GM21367 (cell line): ENCODE measurements around the gene ABHD17C.
"Not testable (repeated sequence)": the region's sequence is repeated elsewhere in the genome, so short reads cannot be mapped to it uniquely, and the experiment has no call there.

ENCODE experiments used
- ATAC-seq: cut with Tn5 transposase; IDR thresholded peaks from one replicate; pipeline ENCODE4 v1.9.1; 2021; ENCODE audit not compliant: unreplicated experiment

ABHD17C gene

GRCh38 chr15:80760960-80761359 lies 65.8 kb downstream of the ABHD17C start:
- no peak for ATAC-seq

DNA sequence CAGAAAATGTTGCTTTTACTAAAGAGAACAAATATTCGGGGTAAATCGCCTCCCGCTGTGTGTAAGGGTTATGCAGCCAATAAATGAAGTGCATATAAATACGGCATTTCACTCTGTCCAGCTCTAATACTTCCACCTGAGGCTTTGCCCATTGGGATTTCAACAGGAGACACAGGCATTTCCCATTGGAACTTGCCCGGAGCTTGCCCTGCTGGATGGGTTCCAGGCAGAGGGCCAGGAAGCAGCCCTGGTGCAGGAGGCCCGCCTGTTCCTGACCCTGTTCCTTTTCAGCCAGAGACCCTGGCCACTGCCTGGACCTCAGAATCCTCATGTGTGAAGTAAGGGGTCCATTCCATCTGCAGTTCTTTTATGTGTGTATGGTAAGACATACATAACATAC lies 66.6 kb downstream of the ABHD17C start:
- ATAC-seq: no peak

GRCh38 chr15:80763235-80763634 lies 68.1 kb downstream of the ABHD17C start:
- ATAC-seq: not testable (repeated sequence)

DNA sequence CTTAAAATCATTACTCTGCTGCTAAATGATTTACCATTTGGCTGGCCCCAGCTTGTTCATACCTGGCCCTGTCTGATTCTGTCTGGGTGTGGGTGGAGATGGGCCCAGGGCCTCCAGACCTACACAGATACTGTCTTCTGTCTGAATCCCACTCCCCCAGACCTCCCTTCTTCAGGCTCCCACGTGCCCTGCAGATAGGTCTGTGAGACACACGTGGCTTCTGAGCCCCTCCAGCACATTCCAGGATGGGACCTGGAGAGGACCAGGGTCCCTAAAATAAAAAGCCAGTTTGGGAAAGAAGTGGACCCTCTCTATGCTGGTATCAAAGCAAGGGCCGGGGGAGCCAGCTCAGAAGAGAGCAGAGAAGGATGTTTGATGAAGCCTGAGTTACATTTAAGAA lies 69.4 kb downstream of the ABHD17C start:
- no peak for ATAC-seq

DNA sequence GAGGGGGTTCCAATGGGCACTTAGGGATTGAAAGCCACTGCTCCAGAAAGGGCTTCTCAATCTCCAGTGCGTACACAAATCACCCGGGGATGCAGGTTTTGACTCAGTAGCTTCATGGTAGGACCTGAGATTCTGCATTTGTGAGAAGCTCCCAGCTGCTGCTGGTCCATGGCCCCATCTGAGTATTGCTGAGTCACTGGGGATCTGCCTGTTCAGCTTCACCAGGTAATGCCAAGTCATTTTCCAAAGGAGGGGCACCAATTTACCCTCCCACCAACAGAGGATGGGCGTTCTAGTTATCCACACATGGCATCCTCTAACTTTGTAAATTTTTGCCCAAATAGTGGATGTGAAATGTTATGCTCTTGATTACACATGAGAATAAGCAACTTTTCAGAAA lies 71.2 kb downstream of the ABHD17C start:
- ATAC-seq: no peak

DNA sequence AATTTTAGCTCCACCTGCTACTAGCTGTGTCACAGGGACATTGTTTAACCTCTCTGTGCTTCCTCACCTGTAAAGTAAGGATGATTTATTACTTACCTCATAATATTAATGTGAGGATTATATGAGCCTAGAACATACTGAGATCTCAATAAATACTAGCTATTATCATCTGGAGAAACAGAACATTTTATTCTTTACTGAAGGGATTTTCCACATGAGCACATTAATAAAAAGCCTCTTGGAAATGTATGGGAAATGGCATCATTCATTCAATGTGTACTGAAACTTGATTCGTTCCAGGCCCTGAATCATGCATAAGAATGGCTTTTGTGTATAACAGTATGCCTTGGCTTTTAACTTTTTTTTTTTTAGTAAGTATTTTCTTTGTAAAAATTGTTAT lies 73.0 kb downstream of the ABHD17C start:
- no peak for ATAC-seq

GRCh38 chr15:80769153-80769828 lies 74.2 kb downstream of the ABHD17C start:
- no peak for ATAC-seq

GRCh38 chr15:80769829-80770705 lies 75.0 kb downstream of the ABHD17C start:
- no peak for ATAC-seq

- ATAC-seq: no peak
Measured at GRCh38 chr15:80773122-80773551, 78.0 kb downstream of the ABHD17C start.

DNA sequence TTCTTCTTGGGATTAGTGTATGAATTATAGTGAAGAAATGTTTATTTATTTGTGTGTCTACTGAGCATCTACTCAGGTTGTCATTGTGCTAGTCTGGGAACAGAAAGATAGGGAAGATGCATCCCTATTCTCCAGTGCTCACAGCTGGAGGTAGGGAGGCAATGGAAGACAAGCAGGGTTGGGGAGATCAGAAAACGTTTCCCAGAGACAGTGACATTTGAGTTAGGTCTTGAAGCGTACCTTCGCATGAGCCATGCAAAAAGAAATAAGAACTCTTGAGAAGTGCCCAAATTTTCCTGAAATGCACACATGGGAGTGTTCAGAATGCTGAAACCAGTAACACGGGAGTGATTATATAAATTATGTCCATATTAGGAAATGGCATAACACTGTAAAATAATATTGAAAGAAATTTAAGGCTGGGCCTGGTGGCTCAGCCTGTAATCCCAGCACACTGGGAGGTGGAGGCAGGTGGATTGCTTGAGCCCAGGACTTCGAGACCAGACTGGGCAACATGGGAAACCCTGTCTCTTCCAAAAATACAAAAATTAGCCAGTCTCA lies 78.8 kb downstream of the ABHD17C start:
- no peak for ATAC-seq

DNA sequence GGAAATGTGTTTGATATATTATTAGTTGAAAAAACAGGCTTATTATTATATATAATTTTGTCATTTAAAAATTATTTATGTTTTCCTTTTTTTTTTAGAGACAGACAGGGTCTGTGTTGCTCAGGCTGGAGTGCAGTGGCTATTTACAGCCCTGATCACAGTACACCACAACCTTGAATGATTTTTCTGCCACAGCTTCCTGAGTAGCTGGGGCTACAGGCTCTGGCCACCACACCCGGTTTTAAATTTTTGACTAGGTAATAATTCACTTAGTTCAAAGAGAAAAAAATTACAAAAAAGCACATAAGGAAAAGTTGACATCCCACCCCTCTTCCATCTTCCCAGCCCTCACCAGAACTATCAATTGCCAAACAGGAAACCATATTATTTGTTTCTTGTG lies 79.4 kb downstream of the ABHD17C start:
- no peak for ATAC-seq

DNA sequence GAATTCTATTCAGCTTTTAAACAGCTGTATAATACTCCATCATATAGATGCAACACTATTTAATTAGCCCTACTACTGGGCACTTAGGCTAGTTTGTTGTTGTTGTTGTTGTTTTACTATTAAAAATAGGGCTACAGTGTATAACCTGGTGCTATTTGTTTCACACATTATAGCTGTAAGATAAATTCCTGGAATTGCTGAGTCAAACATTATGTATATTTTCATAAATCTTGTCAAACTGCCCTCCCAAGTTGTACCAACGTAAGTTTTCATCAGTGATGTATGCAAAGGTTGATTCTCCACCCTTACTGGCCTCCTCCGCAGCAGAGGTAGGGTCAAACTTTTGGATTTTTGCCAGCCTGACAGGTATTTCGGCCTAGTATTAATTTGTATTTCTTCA lies 80.2 kb downstream of the ABHD17C start:
- ATAC-seq: no peak

GRCh38 chr15:80776420-80777045 lies 81.4 kb downstream of the ABHD17C start:
- no peak for ATAC-seq

GRCh38 chr15:80777137-80777536 lies 82.0 kb downstream of the ABHD17C start:
- ATAC-seq: no peak

- ATAC-seq: no peak
Measured at GRCh38 chr15:80777826-80778620, 82.9 kb downstream of the ABHD17C start.

GRCh38 chr15:80778621-80778963 lies 83.5 kb downstream of the ABHD17C start:
- no peak for ATAC-seq

DNA sequence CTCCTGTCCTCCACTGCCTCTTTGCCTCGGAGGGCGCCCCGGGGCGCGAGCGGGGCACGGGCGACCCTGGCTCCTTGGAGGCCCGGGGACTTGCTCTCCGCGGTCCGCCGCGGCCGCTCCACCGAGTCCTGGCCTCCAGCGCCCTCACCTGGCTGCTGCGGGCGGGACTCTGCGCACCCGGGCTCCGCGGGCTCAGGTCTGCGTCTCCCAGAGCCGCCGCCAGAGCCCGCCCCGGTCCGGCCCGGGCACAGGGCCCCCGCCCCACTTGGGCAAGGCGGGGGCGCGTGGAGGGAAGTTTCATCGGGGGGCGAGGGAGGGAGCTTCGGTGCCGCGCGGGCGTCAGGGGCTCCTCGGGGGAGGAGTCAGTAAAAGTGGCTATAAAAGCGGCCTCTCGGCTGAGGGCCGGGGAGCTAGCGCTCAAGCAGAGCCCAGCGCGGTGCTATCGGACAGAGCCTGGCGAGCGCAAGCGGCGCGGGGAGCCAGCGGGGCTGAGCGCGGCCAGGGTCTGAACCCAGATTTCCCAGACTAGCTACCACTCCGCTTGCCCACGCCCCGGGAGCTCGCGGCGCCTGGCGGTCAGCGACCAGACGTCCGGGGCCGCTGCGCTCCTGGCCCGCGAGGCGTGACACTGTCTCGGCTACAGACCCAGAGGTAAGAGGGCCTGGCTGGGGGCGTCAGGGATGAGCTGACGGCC lies 84.0 kb downstream of the ABHD17C start, which contains the start of gene CEMIP:
TSS of gene CEMIP (plus strand) at position 407 of the 694 bp plus-strand sequence. CDS start 94,510 bp downstream, outside the sequence.
- ATAC-seq: no peak

- no peak for ATAC-seq
Measured at GRCh38 chr15:80779658-80780415, 84.7 kb downstream of the ABHD17C start.
